ENCODE data around the gene OR10A2.
"Not testable (repeated sequence)": the region's sequence is repeated elsewhere in the genome, so short reads cannot be mapped to it uniquely, and the experiment has no call there.

OR10A2 gene

GRCh38 chr11:6833356-6833755 is 29.5 kb upstream of the OR10A2 start:
- no peak overlapping the region for H3K4me3 ChIP-seq (ENCODE audit: low read depth, low read length)
- DNase-seq (ENCODE audit: low read depth) = no peak
- no peak for TF ChIP-seq CTCF (IDR thresholded peaks at IDR 0.05; ENCODE audit: insufficient read depth, low read depth, low read length, missing control alignments)

- no peak for DNase-seq (ENCODE audit: low read depth)
- no peak overlapping the region for H3K4me3 ChIP-seq (ENCODE audit: low read depth, low read length)
- TF ChIP-seq CTCF (IDR thresholded peaks at IDR 0.05; ENCODE audit: insufficient read depth, low read depth, low read length, missing control alignments) = no peak
These were observed 28.8 kb upstream of the OR10A2 start for GRCh38 chr11:6834021-6834420.

GRCh38 chr11:6841694-6842093 is 21.2 kb upstream of the OR10A2 start:
- no peak overlapping the region for H3K4me3 ChIP-seq (ENCODE audit: low read depth, low read length)
- DNase-seq (ENCODE audit: low read depth) = peak; percentile 13
- TF ChIP-seq CTCF (IDR thresholded peaks at IDR 0.05; ENCODE audit: insufficient read depth, low read depth, low read length, missing control alignments) = no peak

GRCh38 chr11:6843670-6844069 is 19.2 kb upstream of the OR10A2 start:
- no peak overlapping the region for H3K4me3 ChIP-seq (ENCODE audit: low read depth, low read length)
- no peak for DNase-seq (ENCODE audit: low read depth)
- no peak for TF ChIP-seq CTCF (IDR thresholded peaks at IDR 0.05; ENCODE audit: insufficient read depth, low read depth, low read length, missing control alignments)

GRCh38 chr11:6844356-6844755 is 18.5 kb upstream of the OR10A2 start:
- no peak for DNase-seq (ENCODE audit: low read depth)
- no peak overlapping the region for H3K4me3 ChIP-seq (ENCODE audit: low read depth, low read length)
- TF ChIP-seq CTCF (IDR thresholded peaks at IDR 0.05; ENCODE audit: insufficient read depth, low read depth, low read length, missing control alignments) = no peak

- TF ChIP-seq CTCF (IDR thresholded peaks at IDR 0.05; ENCODE audit: insufficient read depth, low read depth, low read length, missing control alignments) = no peak
- DNase-seq (ENCODE audit: low read depth) = no peak
These were observed 17.5 kb upstream of the OR10A2 start, which contains the start of gene OR10A5 for GRCh38 chr11:6845383-6845782. OR10A5 (plus strand) TSS chr11:6845683; CDS start chr11:6845683, 0 bp downstream.

GRCh38 chr11:6850526-6850925 is 12.3 kb upstream of the OR10A2 start:
- no peak for DNase-seq (ENCODE audit: low read depth)
- no peak for TF ChIP-seq CTCF (IDR thresholded peaks at IDR 0.05; ENCODE audit: insufficient read depth, low read depth, low read length, missing control alignments)
- H3K4me3 ChIP-seq (ENCODE audit: low read depth, low read length) = no peak overlapping the region

More at GRCh38 chr11:6845383-6845782, 17.5 kb upstream of the OR10A2 start, which contains the start of gene OR10A5:
- H3K4me3 ChIP-seq (ENCODE audit: low read depth, low read length) = no peak within 1 kb of the TSS

GRCh38 chr11:6854801-6855200 is 8.1 kb upstream of the OR10A2 start:
- not testable (repeated sequence) for H3K4me3 ChIP-seq (ENCODE audit: low read depth, low read length); DNase-seq (ENCODE audit: low read depth)
